GM12872 (cell line): ENCODE results near the gene NEMP2.

Experiments used
- TF ChIP-seq, protein P1 (sequence below): IDR thresholded peaks from 3 replicates; pipeline ENCODE4 v1.5.1; 2011; ENCODE audit warnings: low read depth, mild to moderate bottlenecking, low read length, moderate library complexity; ENCODE audit not compliant: insufficient read depth

NEMP2 gene

GRCh38 chr2:190578158-190579057 lies 43.9 kb upstream of the NEMP2 start:
- TF ChIP-seq, protein P1, sequence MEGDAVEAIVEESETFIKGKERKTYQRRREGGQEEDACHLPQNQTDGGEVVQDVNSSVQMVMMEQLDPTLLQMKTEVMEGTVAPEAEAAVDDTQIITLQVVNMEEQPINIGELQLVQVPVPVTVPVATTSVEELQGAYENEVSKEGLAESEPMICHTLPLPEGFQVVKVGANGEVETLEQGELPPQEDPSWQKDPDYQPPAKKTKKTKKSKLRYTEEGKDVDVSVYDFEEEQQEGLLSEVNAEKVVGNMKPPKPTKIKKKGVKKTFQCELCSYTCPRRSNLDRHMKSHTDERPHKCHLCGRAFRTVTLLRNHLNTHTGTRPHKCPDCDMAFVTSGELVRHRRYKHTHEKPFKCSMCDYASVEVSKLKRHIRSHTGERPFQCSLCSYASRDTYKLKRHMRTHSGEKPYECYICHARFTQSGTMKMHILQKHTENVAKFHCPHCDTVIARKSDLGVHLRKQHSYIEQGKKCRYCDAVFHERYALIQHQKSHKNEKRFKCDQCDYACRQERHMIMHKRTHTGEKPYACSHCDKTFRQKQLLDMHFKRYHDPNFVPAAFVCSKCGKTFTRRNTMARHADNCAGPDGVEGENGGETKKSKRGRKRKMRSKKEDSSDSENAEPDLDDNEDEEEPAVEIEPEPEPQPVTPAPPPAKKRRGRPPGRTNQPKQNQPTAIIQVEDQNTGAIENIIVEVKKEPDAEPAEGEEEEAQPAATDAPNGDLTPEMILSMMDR = no peak

GRCh38 chr2:190576573-190576972 lies 42.1 kb upstream of the NEMP2 start:
- TF ChIP-seq, protein P1 = no peak

DNA sequence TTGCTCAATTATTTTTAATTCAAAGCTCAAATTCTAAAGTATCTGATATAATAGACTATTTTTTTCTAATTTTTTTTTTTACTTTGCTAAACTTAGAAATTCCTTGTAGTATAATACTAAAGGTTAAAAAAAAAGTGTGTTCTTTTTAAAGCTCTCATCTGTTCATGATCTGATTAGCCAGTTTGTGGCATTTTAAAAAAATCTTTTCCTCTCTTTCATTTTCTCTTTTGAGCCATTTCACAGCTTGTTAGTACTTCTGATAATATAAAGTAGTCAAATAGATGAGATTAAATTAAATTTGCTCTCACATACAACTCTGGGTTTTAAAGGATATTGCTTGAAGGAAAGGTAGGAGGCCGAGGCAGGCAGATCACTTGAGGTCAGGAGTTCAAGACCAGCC lies 40.7 kb upstream of the NEMP2 start:
- TF ChIP-seq, protein P1 = no peak

- TF ChIP-seq, protein P1 = no peak
Measured at GRCh38 chr2:190574169-190574568, 39.6 kb upstream of the NEMP2 start.

GRCh38 chr2:190572246-190572645 lies 37.7 kb upstream of the NEMP2 start:
- TF ChIP-seq, protein P1 = no peak

- TF ChIP-seq, protein P1 = no peak
Measured at GRCh38 chr2:190571686-190572085, 37.2 kb upstream of the NEMP2 start.

GRCh38 chr2:190570871-190571270 lies 36.3 kb upstream of the NEMP2 start:
- TF ChIP-seq, protein P1 = no peak
